Stimulated activated CD8-positive, alpha-beta memory T cell treated with anti-CD3 and anti-CD28 coated beads, Interleukin-2, amount 100 ng/mL, for 1 hour (primary cell): ENCODE results near the gene DYSF.

Experiments
- DNase-seq, 2 donors: peaks; one replicate each; pipeline ENCODE4 v3.0.0-alpha.2; 2020; ENCODE audit warnings: low read depth in 2 of 2

The DYSF gene

GRCh38 chr2:71691747-71692441, 238.5 kb downstream of the DYSF start:
- no peak for DNase-seq

GRCh38 chr2:71692621-71693277, 239.4 kb downstream of the DYSF start:
- no peak for DNase-seq

- no peak for DNase-seq
Observed at GRCh38 chr2:71693286-71694270, 240.2 kb downstream of the DYSF start.

- DNase-seq, result no peak
Observed at GRCh38 chr2:71694501-71695234, 241.3 kb downstream of the DYSF start.

GRCh38 chr2:71695235-71696120, 242.1 kb downstream of the DYSF start:
- DNase-seq, result no peak

GRCh38 chr2:71696381-71696780, 243.0 kb downstream of the DYSF start:
- DNase-seq, result no peak

GRCh38 chr2:71697106-71698004, 244.0 kb downstream of the DYSF start:
- no peak for DNase-seq

- DNase-seq, result no peak
Observed at GRCh38 chr2:71699428-71699827, 246.1 kb downstream of the DYSF start.

GRCh38 chr2:71700041-71700657, 246.8 kb downstream of the DYSF start:
- DNase-seq, result no peak

GRCh38 chr2:71700658-71701397, 247.5 kb downstream of the DYSF start:
- DNase-seq, result no peak

GRCh38 chr2:71702071-71702970, 249.0 kb downstream of the DYSF start:
- no peak for DNase-seq

- no peak for DNase-seq
Observed at GRCh38 chr2:71702971-71703898, 249.9 kb downstream of the DYSF start.

- DNase-seq, result no peak
Observed at GRCh38 chr2:71704131-71704561, 250.8 kb downstream of the DYSF start.

GRCh38 chr2:71704688-71705087, 251.3 kb downstream of the DYSF start:
- DNase-seq, result no peak

- DNase-seq, result no peak
Observed at GRCh38 chr2:71705171-71705960, 252.0 kb downstream of the DYSF start.
